Posterior vena cava (tissue), 2 donors: ENCODE results near the gene GALNT12. TPM values are rescaled to one million over a fixed set of nuclear protein-coding genes. Genes with fewer than 3 reads are reported as not detected.

Experiments used
- DNase-seq: peaks from one replicate; pipeline ENCODE4 v3.0.0-alpha.2; 2020; ENCODE audit warnings: low spot score
- intact Hi-C, 2 donors: fragments of 100-400 bp; cut with DNase I; formaldehyde crosslinking; loops; one replicate each; pipeline versions ENCODE4 v1.14.1 to v1.14.2; 2022 to 2023
- total RNA-seq, 2 donors: library from RNA; stranded (reverse); fragmentation: NEBNext Ultra II Directional; extraction: Animal tissue kit (Norgen Biotek cat#: 25700); gene quantifications; one replicate each; pipeline ENCODE4 v1.2.1, GENCODE V29; 2021
- donor health status: DM: yes; HTN: yes; CAD: no.
- donor health status: DM: yes; HTN: yes; CAD: no.

The GALNT12 gene
- total RNA-seq, 2 donors from 2014 or later, result 16.1 to 17.6 TPM

- no peak for DNase-seq
- intact Hi-C loops, result loop anchor here in 1 of 2 donors (5.0 kb wide), 1 partner anchor 80 kb away; no protein-coding TSS in a partner anchor
Measured at GRCh38 chr9:98882569-98882923, 75.1 kb downstream of the GALNT12 start.

- DNase-seq, result no peak
- intact Hi-C loops, result loop anchor here in 1 of 2 donors (5.0 kb wide), 1 partner anchor 79 kb away; no protein-coding TSS in a partner anchor
Measured at GRCh38 chr9:98883276-98883675, 75.8 kb downstream of the GALNT12 start.

GRCh38 chr9:98884849-98885248 is 77.4 kb downstream of the GALNT12 start:
- DNase-seq, result peak; percentile 50
- intact Hi-C loops, result loop anchor here in 1 of 2 donors (5.0 kb wide), 1 partner anchor 77 kb away; no protein-coding TSS in a partner anchor

DNA sequence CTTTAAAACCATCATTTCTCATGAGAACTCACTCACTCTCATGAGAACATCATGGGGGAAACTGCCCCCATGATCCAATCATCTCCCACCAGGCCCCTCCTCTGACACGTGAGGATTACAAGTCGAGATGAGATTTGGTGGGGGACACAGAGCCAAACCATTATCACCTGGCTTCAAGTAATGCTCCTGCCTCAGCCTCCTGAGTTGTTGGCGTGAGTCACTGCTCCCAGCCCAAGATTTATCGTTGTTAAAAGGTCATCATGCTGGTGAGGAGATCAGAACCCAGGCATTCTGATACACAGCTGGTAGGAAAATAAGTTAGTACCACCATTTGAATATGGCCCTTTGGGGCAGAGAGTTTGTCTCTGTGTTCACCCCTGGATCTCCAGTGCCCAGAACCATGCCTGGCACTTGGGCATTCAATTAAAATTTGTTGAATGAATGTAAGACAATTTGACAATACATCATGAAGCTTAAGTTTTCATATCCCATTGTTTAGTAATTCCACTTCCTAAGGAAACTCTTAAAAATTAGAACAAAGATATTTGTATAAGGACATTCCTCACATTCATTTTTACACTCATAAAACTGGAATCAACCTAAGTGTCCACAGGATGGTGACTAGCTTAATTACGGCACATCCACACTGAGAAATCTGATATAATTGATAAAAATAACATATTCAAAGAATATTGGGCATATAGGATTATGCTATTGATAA is 78.3 kb downstream of the GALNT12 start:
- intact Hi-C loops, result no loop called here
- no peak for DNase-seq

DNA sequence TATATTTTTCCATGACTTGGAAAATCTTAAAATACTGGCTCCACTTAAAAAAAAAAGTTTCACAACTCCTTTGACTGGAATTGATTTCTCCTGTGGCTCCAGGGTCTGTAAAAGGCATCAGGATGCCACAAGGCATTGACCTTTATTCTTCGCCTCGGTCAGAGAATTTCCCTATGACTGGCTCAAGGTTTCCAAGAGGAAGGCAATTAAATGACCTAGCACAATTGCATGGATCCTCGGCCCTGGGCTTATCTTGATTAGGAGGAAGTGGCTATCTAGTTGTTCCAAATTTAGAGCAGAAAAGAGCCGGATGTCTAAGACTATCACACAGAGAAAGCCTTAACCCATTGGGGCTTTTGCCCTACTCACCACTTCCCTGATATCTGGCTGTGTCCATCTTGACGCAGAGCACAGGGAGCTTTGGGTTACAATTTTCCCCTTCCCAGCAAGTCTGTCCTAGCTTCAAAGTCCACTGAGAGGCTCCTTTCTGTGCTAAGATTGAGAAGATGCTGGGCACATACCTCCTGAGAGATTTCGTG is 79.3 kb downstream of the GALNT12 start:
- intact Hi-C loops, result no loop called here
- DNase-seq, result peak; percentile 62

- intact Hi-C loops, result no loop called here
- DNase-seq, result no peak
Measured at GRCh38 chr9:98887918-98888510, 80.5 kb downstream of the GALNT12 start.

DNA sequence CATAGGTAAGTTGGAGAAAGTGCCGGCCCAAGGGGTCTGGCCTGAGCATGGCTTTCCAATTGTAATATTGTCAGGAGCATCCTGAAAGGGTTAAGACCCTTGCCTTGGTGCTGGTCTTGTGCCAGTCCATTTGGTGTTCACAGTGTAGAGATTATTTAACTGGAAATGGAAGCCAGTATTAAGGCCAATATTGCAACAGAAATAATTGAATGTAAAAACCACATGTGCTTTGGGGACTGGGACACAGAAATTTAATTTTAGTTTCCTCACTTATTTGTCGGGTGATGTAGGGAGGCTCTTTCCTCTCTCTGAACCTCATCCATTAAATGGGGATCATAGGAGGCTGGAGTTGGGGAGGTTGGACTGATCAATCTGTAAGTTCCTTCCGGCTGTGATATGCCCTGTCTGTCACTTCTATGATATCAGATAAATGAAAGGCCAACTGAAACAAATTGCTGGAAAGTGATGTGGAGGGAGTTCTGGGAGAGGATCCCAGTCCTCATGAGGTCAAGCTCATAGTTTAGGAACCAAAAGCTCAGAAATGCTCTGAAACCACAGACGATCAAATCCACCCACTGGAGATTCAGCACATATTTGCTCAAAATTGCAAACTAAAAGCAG is 81.4 kb downstream of the GALNT12 start:
- intact Hi-C loops, result no loop called here
- DNase-seq, result no peak

GRCh38 chr9:98890256-98890655 is 82.8 kb downstream of the GALNT12 start:
- intact Hi-C loops, result loop anchor here in 1 of 2 donors (2.0 kb wide), 1 partner anchor 35 kb away; no protein-coding TSS in a partner anchor
- no peak for DNase-seq

DNA sequence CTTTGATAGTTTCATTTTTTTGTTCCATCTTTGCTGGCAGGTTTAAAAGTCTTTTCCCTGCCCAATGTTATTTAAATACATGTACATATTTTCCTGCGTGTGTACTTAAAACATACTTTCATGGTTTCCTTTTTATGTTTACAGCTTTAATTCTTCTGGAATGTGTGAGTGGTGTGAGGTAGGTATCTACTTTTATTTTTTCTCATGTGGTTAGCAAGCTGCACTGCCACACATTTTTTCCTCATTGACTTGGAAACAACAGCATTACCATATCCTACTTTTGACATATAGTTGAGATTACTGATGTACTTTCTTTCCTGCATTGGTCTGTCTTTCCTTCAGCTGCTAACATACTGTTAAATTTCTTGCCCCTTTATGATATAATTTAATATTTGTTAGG is 84.8 kb downstream of the GALNT12 start:
- intact Hi-C loops, result no loop called here
- DNase-seq, result no peak

DNA sequence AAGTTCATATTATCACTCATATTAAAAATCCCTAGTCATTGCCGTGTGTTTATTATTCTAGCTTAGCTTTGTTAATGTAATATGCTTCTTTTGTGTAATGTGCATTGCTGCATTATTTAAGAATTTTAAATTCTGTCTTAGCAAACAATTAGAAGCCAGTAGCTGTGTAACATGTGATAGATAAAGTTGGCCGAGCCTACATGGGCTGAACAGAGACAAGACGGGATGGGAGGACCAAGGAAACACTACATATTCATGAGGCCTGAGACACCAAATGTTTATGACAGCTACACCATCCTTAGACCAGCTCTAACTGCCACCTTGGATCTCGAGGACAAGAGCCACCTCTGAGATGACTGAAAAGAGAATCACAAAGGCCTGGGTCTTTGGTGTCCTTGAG is 85.2 kb downstream of the GALNT12 start:
- intact Hi-C loops, result no loop called here
- no peak for DNase-seq

- no peak for DNase-seq
- intact Hi-C loops, result no loop called here
Measured at GRCh38 chr9:98894171-98894570, 86.7 kb downstream of the GALNT12 start.

DNA sequence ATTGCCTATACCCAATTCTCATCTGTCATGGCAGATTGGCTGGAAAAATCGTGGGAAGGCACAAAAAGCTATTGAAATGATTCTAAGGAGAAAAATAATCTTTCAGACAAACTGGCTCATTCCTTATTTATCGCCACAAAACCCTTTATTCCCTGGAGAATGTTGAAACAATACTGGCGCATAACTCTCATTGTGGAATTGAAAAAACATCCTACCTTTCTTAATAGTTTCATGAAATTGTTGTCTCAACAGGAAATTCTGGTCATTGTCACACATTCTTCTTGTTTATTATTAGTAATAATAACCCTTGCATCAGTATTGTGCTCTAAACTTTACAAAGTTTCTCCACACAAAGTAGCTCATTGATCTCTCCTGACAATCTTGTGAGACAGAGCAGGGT is 87.3 kb downstream of the GALNT12 start:
- no peak for DNase-seq
- intact Hi-C loops, result no loop called here

DNA sequence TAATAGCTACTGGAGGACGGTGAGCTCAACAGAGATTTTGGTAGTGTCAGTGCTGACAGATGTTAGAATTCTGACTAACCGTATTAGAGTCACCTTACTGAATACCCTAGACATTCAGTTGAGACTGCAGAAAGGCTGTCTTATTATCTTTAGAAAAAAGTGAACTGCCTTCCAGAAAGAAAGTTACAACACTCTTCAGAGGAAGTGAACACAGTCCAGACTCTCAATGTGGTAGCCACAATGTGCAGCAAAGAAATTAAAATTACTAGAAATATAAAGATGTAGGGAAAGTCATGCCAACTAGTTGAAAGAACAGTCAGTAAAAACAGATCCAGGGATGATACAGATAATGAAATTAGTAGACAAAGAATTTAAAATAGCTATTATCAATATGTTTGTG is 89.2 kb downstream of the GALNT12 start:
- DNase-seq, result no peak
- intact Hi-C loops, result no loop called here

DNA sequence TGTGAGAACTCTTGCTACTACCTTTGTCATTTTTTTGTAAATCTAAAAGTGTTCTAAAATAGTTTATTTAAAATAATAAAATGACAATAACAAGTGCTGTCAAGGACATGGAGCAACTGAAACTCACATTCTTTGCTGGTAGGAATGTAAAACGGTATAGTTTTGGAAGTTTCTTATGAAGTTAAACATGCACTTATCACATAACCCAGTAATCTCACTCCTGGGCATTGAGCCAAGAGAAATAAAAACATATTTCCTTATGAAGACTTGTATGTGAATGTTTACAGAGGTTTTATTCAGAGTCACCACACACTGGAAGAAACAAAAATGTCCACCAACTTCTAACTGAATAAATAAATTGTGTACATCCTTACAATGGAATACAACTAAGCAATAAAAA is 90.3 kb downstream of the GALNT12 start:
- intact Hi-C loops, result no loop called here
- DNase-seq, result no peak

GRCh38 chr9:98899408-98900056 is 92.1 kb downstream of the GALNT12 start:
- DNase-seq, result no peak
- intact Hi-C loops, result no loop called here

Other genes starting within 250 kb of the GALNT12 start
- gene GABBR2, start 98.7 kb upstream of the GALNT12 start, total RNA-seq, result not detected
- 10 to 100 TPM; 15.5 to 18.6 TPM for gene ANKS6, start 11.1 kb upstream of the GALNT12 start, total RNA-seq
- 100 to 1,000 TPM; 126 to 129 TPM for gene COL15A1, start 136.2 kb downstream of the GALNT12 start, total RNA-seq